ENCODE measurements around the gene PON2.
A peak's percentile ranks its signal among the peaks of the same experiment; 100 is the strongest.
"Not testable (repeated sequence)": the region's sequence is repeated elsewhere in the genome, so short reads cannot be mapped to it uniquely, and the experiment has no call there.

PON2 gene

GRCh38 chr7:95434557-95435421, at the start of gene PON2:
Gene PON2 (minus strand): TSS chr7:95435028. CDS start chr7:95434951, 77 bp downstream.
- DNase-seq (ENCODE audit: low read depth), result peak; percentile 29

GRCh38 chr7:95482424-95482823, 47.6 kb upstream of the PON2 start:
- DNase-seq (ENCODE audit: low read depth), result no peak

GRCh38 chr7:95481271-95482165, 46.7 kb upstream of the PON2 start:
- no peak for DNase-seq (ENCODE audit: low read depth)

GRCh38 chr7:95479992-95480624, 45.3 kb upstream of the PON2 start:
- no peak for DNase-seq (ENCODE audit: low read depth)

GRCh38 chr7:95478272-95479037, 43.6 kb upstream of the PON2 start:
- no peak for DNase-seq (ENCODE audit: low read depth)

- DNase-seq (ENCODE audit: low read depth), result no peak
Observed at GRCh38 chr7:95476904-95477594, 42.2 kb upstream of the PON2 start.

GRCh38 chr7:95476072-95476847, 41.4 kb upstream of the PON2 start:
- DNase-seq (ENCODE audit: low read depth), result no peak

- no peak for DNase-seq (ENCODE audit: low read depth)
Observed at GRCh38 chr7:95473276-95473985, 38.6 kb upstream of the PON2 start.

- DNase-seq (ENCODE audit: low read depth), result no peak
Observed at GRCh38 chr7:95472581-95473161, 37.8 kb upstream of the PON2 start.

- DNase-seq (ENCODE audit: low read depth), result no peak
Observed at GRCh38 chr7:95471071-95471470, 36.2 kb upstream of the PON2 start.

- no peak for DNase-seq (ENCODE audit: low read depth)
Observed at GRCh38 chr7:95470452-95470851, 35.6 kb upstream of the PON2 start.

- DNase-seq (ENCODE audit: low read depth), result no peak
Observed at GRCh38 chr7:95469848-95470247, 35.0 kb upstream of the PON2 start.

GRCh38 chr7:95469187-95469586, 34.4 kb upstream of the PON2 start:
- DNase-seq (ENCODE audit: low read depth), result no peak

GRCh38 chr7:95467912-95468607, 33.2 kb upstream of the PON2 start:
- DNase-seq (ENCODE audit: low read depth), result no peak

GRCh38 chr7:95460653-95461052, 25.8 kb upstream of the PON2 start:
- DNase-seq (ENCODE audit: low read depth), result not testable (repeated sequence)

- DNase-seq (ENCODE audit: low read depth), result no peak
Observed at GRCh38 chr7:95457947-95458346, 23.1 kb upstream of the PON2 start.

- DNase-seq (ENCODE audit: low read depth), result no peak
Observed at GRCh38 chr7:95454438-95455045, 19.7 kb upstream of the PON2 start.

- DNase-seq (ENCODE audit: low read depth), result no peak
Observed at GRCh38 chr7:95446618-95447017, 11.8 kb upstream of the PON2 start.

Measured in stimulated activated CD8-positive, alpha-beta memory T cell treated with anti-CD3 and anti-CD28 coated beads, Interleukin-12 subunit alpha, Interleukin-12 subunit beta, amount 100 ng/mL, for 4 hours (primary cell).